HK-2 (cell line): ENCODE measurements around the gene MARCHF6.
"Not testable (repeated sequence)": the region's sequence is repeated elsewhere in the genome, so short reads cannot be mapped to it uniquely, and the experiment has no call there.

Experiments
- DNase-seq: peaks from one replicate; pipeline ENCODE4 v3.0.0-alpha.2; 2018; ENCODE audit not compliant: unreplicated experiment

MARCHF6 gene

DNA sequence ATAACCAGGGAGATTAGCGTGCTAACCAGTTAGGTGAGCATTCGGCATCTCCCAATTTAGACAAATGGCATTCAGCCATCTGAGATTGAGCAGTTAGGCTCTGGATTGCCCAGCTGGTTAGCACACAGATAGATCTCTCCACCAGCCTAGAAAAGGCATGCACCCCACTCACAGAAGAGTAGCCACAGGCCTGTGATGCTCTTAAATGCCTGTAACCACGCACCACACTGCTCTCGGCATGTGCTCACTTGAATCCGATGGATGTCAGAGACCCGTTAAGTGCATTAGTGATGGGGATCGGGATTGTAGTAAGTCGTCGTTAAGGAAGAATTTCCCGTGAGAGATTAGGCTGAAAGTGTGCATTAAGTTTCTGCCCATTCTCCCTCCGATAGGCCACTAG lies 23.0 kb downstream of the MARCHF6 start:
- no peak for DNase-seq

DNA sequence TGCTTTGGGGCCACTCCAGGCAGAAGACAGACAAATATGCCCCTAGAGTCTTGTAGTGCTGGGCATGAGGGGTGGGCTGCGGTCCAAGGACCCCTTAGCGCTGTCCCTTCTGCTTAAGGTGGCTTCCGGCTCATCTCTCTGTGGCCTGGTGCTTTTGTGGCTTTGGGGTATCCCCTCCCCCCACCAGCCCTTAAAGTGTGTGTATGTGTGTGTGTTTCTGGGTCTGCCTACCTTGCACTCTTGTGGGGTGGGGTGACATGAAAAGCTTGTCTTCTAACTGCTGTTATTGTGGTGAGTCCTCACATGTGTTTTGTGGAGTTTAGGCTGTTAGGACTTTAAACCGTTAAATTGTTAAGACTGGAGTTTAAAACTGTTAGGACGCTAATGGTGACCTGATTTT lies 23.6 kb downstream of the MARCHF6 start:
- DNase-seq = no peak

DNA sequence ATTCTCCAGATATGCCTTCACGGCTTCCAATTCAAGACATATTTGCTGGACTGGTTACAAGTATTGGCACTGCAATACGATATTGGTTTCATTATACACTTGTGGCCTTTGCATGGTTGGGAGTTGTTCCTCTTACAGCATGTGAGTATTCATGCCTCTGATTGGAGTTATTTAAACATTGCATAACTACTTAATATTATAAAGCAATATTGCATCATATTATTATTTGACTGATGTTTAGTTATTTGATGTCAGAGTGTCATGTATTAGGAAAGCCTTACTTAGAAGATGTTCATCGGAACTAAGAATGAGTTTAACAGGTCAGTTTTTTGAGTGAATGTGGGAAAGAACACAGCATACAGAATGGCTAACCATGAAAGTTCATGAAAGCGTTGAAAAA lies 28.3 kb downstream of the MARCHF6 start:
- DNase-seq = no peak

DNA sequence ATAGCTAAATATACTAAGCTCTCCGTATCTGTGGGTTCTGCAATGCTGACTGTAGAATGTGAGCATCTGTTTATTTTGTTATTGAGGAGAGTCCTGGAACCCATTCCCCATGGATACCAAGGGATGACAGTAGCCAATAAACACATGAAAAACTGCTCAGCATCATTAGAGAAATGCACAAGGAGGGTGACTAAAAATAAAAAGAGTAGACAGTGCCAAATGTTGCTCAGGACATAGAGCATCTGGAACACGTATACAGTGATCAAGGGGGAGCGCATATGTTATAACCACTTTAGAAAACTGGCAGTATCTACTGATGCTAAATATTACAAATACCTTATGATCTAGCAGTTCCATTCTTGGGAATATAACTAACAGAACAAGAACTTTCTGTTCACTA lies 31.0 kb downstream of the MARCHF6 start:
- DNase-seq = no peak

GRCh38 chr5:10387690-10388089 lies 34.2 kb downstream of the MARCHF6 start:
- DNase-seq = no peak

DNA sequence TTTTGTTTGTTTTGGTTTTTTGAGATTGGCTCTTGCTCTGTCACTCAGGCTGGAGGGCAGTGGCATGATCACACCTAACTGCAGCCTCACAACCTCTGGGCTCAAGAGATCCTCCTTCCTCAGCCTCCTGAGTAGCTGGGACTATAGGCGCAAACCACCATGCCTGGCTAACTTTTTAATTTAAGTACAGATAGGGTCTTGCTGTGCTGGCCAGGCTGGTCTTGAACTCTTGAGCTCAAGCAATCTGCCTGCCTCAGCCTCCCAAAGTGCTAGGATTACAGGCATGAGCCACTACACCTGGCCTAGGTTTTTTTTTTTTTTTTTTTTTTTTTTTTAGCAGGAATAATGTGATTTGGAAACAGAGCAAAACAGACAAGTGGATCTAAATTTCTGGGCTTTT lies 37.6 kb downstream of the MARCHF6 start:
- no peak for DNase-seq

- DNase-seq = not testable (repeated sequence)
Observed at GRCh38 chr5:10392567-10393328, 39.3 kb downstream of the MARCHF6 start.

- no peak for DNase-seq
Observed at GRCh38 chr5:10393491-10393890, 40.0 kb downstream of the MARCHF6 start.

- DNase-seq = no peak
Observed at GRCh38 chr5:10396552-10396951, 43.1 kb downstream of the MARCHF6 start.

GRCh38 chr5:10399839-10400238 lies 46.3 kb downstream of the MARCHF6 start:
- DNase-seq = no peak

DNA sequence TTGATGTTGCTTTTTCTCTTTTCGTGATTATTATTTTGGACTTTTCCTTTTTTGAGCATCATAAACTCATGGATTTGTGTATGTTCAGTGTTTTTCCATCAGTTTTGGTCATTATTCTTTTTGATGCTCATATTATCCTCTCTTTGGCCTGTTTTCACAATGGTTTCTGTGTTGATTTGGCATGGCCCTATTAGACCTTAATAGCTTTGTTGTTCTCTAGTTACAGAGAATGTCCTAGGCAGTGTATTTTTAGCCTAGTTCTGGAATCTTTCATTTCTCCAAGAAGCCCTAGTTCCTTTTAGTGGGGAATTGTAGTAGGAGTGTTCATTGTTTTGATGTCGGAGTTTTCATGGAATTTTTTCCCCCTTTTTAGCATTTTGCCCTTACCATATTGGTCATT lies 46.9 kb downstream of the MARCHF6 start:
- no peak for DNase-seq

- DNase-seq = no peak
Observed at GRCh38 chr5:10400831-10401230, 47.3 kb downstream of the MARCHF6 start.

DNA sequence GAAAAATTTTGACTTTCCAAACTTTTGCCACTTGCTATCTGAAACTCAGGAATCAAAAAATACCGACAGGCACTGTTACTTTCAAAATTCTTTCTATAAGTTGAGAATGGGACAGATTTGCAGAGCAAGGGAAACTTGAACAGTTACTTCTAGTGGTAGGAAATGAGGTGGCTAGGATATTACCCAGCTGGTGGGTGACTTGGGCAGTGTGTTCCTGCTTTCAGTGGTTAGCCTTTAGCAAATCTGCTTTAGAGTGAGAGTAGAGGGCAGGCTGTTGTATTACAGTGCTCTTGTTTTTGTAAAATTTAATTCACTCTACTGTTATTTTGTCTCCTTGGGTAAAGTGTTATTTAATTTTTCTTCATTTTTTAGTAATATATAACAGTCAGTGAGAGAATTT lies 48.0 kb downstream of the MARCHF6 start:
- no peak for DNase-seq
